ENCODE results near the gene KIF13A. TPM values are rescaled to one million over a fixed set of nuclear protein-coding genes. Genes with fewer than 3 reads are reported as not detected.
A peak's percentile ranks its signal among the peaks of the same experiment; 100 is the strongest.

The KIF13A gene
- total RNA-seq, 1 donor from 2014 or later: 29.0 TPM

- DNase-seq (ENCODE audit: low spot score): no peak
- Mint-ChIP-seq H3K36me3 (no peaks in the 10 kb centered on the region), H3K4me1 (peaks cover 8% of the 10 kb centered on the region), H3K27ac (no peak overlapping the region), H3K27me3 (ENCODE audit: insufficient read depth, low read depth) (no peaks in the 10 kb centered on the region), H3K4me3 (no peak overlapping the region), H3K9me3 (no peaks in the 10 kb centered on the region)
- no peaks in the 10 kb centered on the region for H3K9me3 ChIP-seq (ENCODE audit: low read depth)
- H3K36me3 ChIP-seq: no peaks in the 10 kb centered on the region
- no peak overlapping the region for H3K27ac ChIP-seq
- no peaks in the 10 kb centered on the region for H4K20me1 ChIP-seq (ENCODE audit: low read depth)
- H2AFZ ChIP-seq (replicated peaks): no peak overlapping the region
- no peaks in the 10 kb centered on the region for H3K79me2 ChIP-seq (ENCODE audit: low read depth)
- peaks cover 6% of the 10 kb centered on the region for H3K4me1 ChIP-seq
- TF ChIP-seq EZH2phosphoT487 (IDR thresholded peaks at IDR 0.05): no peak
- no peak for TF ChIP-seq CTCF (IDR thresholded peaks at IDR 0.05)
- no peak for TF ChIP-seq EZH2 (IDR thresholded peaks at IDR 0.05)
- no peak overlapping the region for H3K9ac ChIP-seq
- no peak overlapping the region for H3K4me3 ChIP-seq
- no peaks in the 10 kb centered on the region for H3K27me3 ChIP-seq
- H3K4me2 ChIP-seq: no peak overlapping the region
- no peaks in the 10 kb centered on the region for H3F3A ChIP-seq (ENCODE audit: low read depth)
Observed at GRCh38 chr6:17716221-17716620, 271.2 kb downstream of the KIF13A start.

- no peak for TF ChIP-seq EZH2phosphoT487 (IDR thresholded peaks at IDR 0.05)
- no peaks in the 10 kb centered on the region for H3K79me2 ChIP-seq (ENCODE audit: low read depth)
- H3K9ac ChIP-seq: no peak overlapping the region
- H3K36me3 ChIP-seq: no peaks in the 10 kb centered on the region
- Mint-ChIP-seq H3K4me3 (no peak overlapping the region), H3K36me3 (no peaks in the 10 kb centered on the region), H3K27me3 (ENCODE audit: insufficient read depth, low read depth) (no peaks in the 10 kb centered on the region), H3K27ac (no peak overlapping the region), H3K9me3 (no peaks in the 10 kb centered on the region), H3K4me1 (peaks cover 8% of the 10 kb centered on the region)
- no peaks in the 10 kb centered on the region for H4K20me1 ChIP-seq (ENCODE audit: low read depth)
- H3K4me2 ChIP-seq: no peak overlapping the region
- H2AFZ ChIP-seq (replicated peaks): peak overlapping the region; percentile 57
- no peak overlapping the region for H3K4me3 ChIP-seq
- H3F3A ChIP-seq (ENCODE audit: low read depth): no peaks in the 10 kb centered on the region
- no peak overlapping the region for H3K27ac ChIP-seq
- no peaks in the 10 kb centered on the region for H3K9me3 ChIP-seq (ENCODE audit: low read depth)
- peaks cover 6% of the 10 kb centered on the region for H3K4me1 ChIP-seq
- DNase-seq (ENCODE audit: low spot score): no peak
- H3K27me3 ChIP-seq: no peaks in the 10 kb centered on the region
Observed at GRCh38 chr6:17714879-17715851, 272.3 kb downstream of the KIF13A start.

GRCh38 chr6:17714177-17714576 lies 273.3 kb downstream of the KIF13A start:
- H3K9me3 ChIP-seq (ENCODE audit: low read depth): no peaks in the 10 kb centered on the region
- no peaks in the 10 kb centered on the region for H4K20me1 ChIP-seq (ENCODE audit: low read depth)
- no peak overlapping the region for H3K27ac Mint-ChIP-seq
- H3K27me3 Mint-ChIP-seq (ENCODE audit: insufficient read depth, low read depth): no peaks in the 10 kb centered on the region
- DNase-seq (ENCODE audit: low spot score): no peak
- H3K4me1 ChIP-seq: peaks cover 6% of the 10 kb centered on the region
- no peak overlapping the region for H3K4me3 ChIP-seq
- no peaks in the 10 kb centered on the region for H3K9me3 Mint-ChIP-seq
- peaks cover 8% of the 10 kb centered on the region for H3K4me1 Mint-ChIP-seq
- H3K4me2 ChIP-seq: no peak overlapping the region
- no peak overlapping the region for H2AFZ ChIP-seq (replicated peaks)
- H3K79me2 ChIP-seq (ENCODE audit: low read depth): no peaks in the 10 kb centered on the region
- H3K36me3 ChIP-seq: no peaks in the 10 kb centered on the region
- no peaks in the 10 kb centered on the region for H3K36me3 Mint-ChIP-seq
- H3F3A ChIP-seq (ENCODE audit: low read depth): no peaks in the 10 kb centered on the region
- H3K9ac ChIP-seq: no peak overlapping the region
- no peak for TF ChIP-seq EZH2phosphoT487 (IDR thresholded peaks at IDR 0.05)
- no peak for TF ChIP-seq CTCF (IDR thresholded peaks at IDR 0.05)
- TF ChIP-seq EZH2 (IDR thresholded peaks at IDR 0.05): no peak
- no peak overlapping the region for H3K4me3 Mint-ChIP-seq
- no peak overlapping the region for H3K27ac ChIP-seq
- H3K27me3 ChIP-seq: no peaks in the 10 kb centered on the region

- Mint-ChIP-seq H3K36me3 (no peaks in the 10 kb centered on the region), H3K9me3 (no peaks in the 10 kb centered on the region), H3K27ac (no peak overlapping the region), H3K4me1 (peaks cover 8% of the 10 kb centered on the region), H3K4me3 (no peak overlapping the region), H3K27me3 (ENCODE audit: insufficient read depth, low read depth) (no peaks in the 10 kb centered on the region)
- Histone ChIP-seq H3K9me3 (ENCODE audit: low read depth) (no peaks in the 10 kb centered on the region), H3K4me1 (peaks cover 6% of the 10 kb centered on the region), H3K27me3 (no peaks in the 10 kb centered on the region), H3F3A (ENCODE audit: low read depth) (no peaks in the 10 kb centered on the region), H4K20me1 (ENCODE audit: low read depth) (no peaks in the 10 kb centered on the region), H3K79me2 (ENCODE audit: low read depth) (no peaks in the 10 kb centered on the region), H3K9ac (no peak overlapping the region), H3K36me3 (no peaks in the 10 kb centered on the region), H3K4me3 (no peak overlapping the region), H3K27ac (no peak overlapping the region), H2AFZ (replicated peaks) (peak overlapping the region; percentile 59), H3K4me2 (no peak overlapping the region)
- DNase-seq (ENCODE audit: low spot score): peak; percentile 13
- TF ChIP-seq CTCF (IDR thresholded peaks at IDR 0.05) (no peak), EZH2 (IDR thresholded peaks at IDR 0.05) (no peak), EZH2phosphoT487 (IDR thresholded peaks at IDR 0.05) (no peak)
Observed at GRCh38 chr6:17712576-17712975, 274.9 kb downstream of the KIF13A start.
